Mucosa of gallbladder (tissue), 1 donor: ENCODE data around the gene SHFL. TPM values are rescaled to one million over a fixed set of nuclear protein-coding genes. Genes with fewer than 3 reads are reported as not detected.

Experiments
- DNase-seq: peaks from one replicate; pipeline ENCODE4 v3.0.0-alpha.2; 2020; ENCODE audit warnings: low spot score
- total RNA-seq: library from RNA; stranded (reverse); gene quantifications from one replicate; pipeline ENCODE4 v1.2.1, GENCODE V29; 2021
- donor health status: DM: no; HTN: no; CAD: no.

The SHFL gene
- total RNA-seq, 1 donor from 2014 or later = 71.4 TPM

GRCh38 chr19:10132905-10133304 lies 46.8 kb downstream of the SHFL start:
- DNase-seq = no peak

- DNase-seq = no peak
Observed at GRCh38 chr19:10133596-10133995, 47.5 kb downstream of the SHFL start.

- DNase-seq = no peak
Observed at GRCh38 chr19:10134040-10134439, 47.9 kb downstream of the SHFL start.

GRCh38 chr19:10135551-10136334 lies 49.6 kb downstream of the SHFL start:
- no peak for DNase-seq

DNA sequence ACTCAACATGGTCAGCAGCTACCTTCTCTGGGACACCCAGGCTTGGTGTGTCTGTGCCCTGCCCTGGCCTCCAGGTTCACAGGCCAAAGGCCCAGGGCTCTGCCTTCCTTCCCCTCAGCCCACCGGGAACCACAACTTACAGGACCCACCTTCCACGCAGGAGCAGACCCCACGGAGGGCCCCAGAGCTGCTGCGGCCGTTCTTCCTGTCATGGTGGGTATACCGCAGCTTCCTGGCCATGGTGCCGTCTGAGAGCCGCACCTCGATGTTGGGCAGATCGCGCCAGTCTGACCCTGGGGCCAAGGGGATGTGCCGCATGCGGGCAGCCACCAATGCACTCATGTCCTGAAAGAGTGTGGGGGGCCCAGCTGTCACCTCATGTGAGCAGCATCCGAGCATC lies 50.8 kb downstream of the SHFL start:
- no peak for DNase-seq

DNA sequence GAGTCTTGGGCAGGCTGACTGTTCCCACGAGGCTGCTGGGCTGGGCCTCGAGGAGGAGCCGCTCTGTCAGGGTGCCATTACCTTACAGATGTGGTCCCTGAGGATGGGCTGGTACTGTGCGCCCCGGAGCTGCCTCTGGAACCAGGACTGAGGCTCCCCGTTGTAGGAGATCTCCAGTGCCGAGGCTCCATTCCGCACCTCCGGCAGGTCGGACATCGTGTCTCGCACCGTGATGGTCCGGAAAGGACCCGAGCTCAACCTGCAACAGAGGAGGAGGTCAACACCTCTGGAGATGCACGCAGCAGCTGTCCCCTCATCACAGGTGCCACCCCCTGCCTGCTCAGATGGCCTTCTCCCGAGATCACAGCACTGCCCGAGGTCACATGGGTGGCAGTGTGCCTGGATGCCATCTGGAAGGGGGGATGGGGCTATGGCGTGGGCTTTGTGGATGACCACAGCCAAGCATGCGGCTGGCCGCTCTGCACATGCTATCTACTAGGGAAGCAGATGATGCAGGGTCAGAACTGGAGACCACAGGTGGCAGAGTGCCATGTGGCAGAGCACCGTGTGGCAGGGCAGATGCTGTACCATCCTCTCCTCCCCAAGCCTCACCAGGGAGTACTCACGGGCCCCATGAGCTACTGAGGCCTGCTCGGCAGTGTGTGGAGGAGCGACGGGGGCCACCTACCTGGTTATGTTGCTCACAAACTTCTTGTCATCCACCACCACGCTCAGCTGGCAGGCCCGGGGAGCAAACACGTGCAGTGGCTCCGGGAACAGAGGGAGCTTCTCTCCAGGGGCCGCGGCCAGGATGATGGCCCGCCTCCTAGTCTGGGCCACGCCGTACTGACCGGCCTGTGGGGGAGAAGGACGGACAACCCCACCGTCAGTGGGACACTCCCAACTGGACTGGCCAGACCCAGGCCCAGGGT lies 51.9 kb downstream of the SHFL start:
- no peak for DNase-seq

- no peak for DNase-seq
Observed at GRCh38 chr19:10138879-10139795, 53.0 kb downstream of the SHFL start.

DNA sequence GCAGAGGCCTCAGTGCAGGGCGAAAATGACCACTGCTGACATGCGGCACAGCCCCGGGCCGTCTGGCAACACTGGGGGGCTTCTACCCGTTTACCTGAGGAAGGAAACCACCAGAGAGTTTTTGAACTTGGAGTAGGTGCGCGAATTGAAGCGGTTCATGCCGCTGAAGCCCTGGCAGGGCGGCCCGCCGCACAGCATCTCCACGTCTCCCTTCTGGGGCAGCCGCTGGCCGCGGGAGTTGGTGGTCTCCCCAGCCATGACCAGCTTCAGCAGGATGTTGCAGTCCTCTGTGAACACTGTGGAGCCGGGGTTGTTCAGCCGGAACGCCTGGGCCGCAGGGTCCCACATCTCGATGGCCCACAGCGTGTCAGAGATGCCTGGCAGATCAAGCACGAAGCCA lies 53.8 kb downstream of the SHFL start:
- no peak for DNase-seq

GRCh38 chr19:10141479-10141878 lies 55.4 kb downstream of the SHFL start:
- DNase-seq = no peak

GRCh38 chr19:10141973-10142372 lies 55.9 kb downstream of the SHFL start:
- DNase-seq = no peak

Other genes starting within 250 kb of the SHFL start
- gene OLFM2, start 149.8 kb upstream of the SHFL start, total RNA-seq = 10.8 TPM
- gene COL5A3, start 75.8 kb upstream of the SHFL start, total RNA-seq = 5.9 TPM
- not detected for gene RDH8, start 72.8 kb upstream of the SHFL start, total RNA-seq
- gene ANGPTL6, start 16.4 kb downstream of the SHFL start, total RNA-seq = 1.2 TPM
- 35.0 TPM for gene PPAN, start 20.0 kb downstream of the SHFL start, total RNA-seq
- gene P2RY11, start 25.4 kb downstream of the SHFL start, total RNA-seq = 17.8 TPM
- gene EIF3G, start 33.6 kb downstream of the SHFL start, total RNA-seq = 227 TPM
- 44.1 TPM for gene DNMT1, start 108.6 kb downstream of the SHFL start, total RNA-seq
- 9.5 TPM for gene S1PR2, start 145.0 kb downstream of the SHFL start, total RNA-seq
- gene MRPL4, start 165.9 kb downstream of the SHFL start, total RNA-seq = 48.7 TPM
- gene ICAM1, start 184.8 kb downstream of the SHFL start, total RNA-seq = 8.5 TPM
- gene ICAM4, start 200.6 kb downstream of the SHFL start, total RNA-seq = 0.72 TPM
- gene ICAM5, start 203.6 kb downstream of the SHFL start, total RNA-seq = 0.49 TPM
- 7.3 TPM for gene ZGLP1, start 223.5 kb downstream of the SHFL start, total RNA-seq
- gene FDX2, start 229.7 kb downstream of the SHFL start, total RNA-seq = 21.8 TPM
- 44.6 TPM for gene RAVER1, start 247.2 kb downstream of the SHFL start, total RNA-seq